HepG2 (cell line): ENCODE results near the gene SENP6. TPM values are rescaled to one million over a fixed set of nuclear protein-coding genes. Genes with fewer than 3 reads are reported as not detected.
A peak's percentile ranks its signal among the peaks of the same experiment; 100 is the strongest.

ENCODE experiments used
- GABPA ChIP-seq, 2 experiments: IDR thresholded peaks; 2 replicates each; pipeline ENCODE4 v1.6.1; 2011 to 2016; ENCODE audit warnings: low read depth in 2 of 2, low read length in 1 of 2, missing biosample characterization in 1 of 2, missing genetic modification characterization in 1 of 2
- HNF1A ChIP-seq, 2 experiments: sonication (generic) in 1 of 2; formaldehyde crosslinking in 1 of 2; IDR thresholded peaks; 2 replicates each; pipeline versions ENCODE4 v1.4.0 to v1.6.1; 2016 to 2020; ENCODE audit warnings: borderline replicate concordance in 1 of 2, low read depth in 1 of 2, mild to moderate bottlenecking in 1 of 2, missing genetic modification reagents in 1 of 2
- MAZ ChIP-seq, 2 experiments: sonication (generic) in 1 of 2; formaldehyde crosslinking in 1 of 2; IDR thresholded peaks; 2 replicates each; pipeline versions ENCODE4 v1.5.0 to v1.6.1; 2012 to 2020; ENCODE audit warnings: low read depth in 2 of 2, mild to moderate bottlenecking in 2 of 2, borderline replicate concordance in 1 of 2, improper control_type of control experiment in 1 of 2, low read length in 1 of 2, missing genetic modification reagents in 1 of 2, moderate library complexity in 1 of 2
- SRF ChIP-seq: IDR thresholded peaks from 2 replicates; pipeline ENCODE4 v1.6.1; 2011; ENCODE audit warnings: mild to moderate bottlenecking, low read depth, low read length, moderate library complexity
- ZKSCAN5 ChIP-seq: sonication (generic); formaldehyde crosslinking; IDR thresholded peaks from 2 replicates; pipeline ENCODE4 v1.5.1; 2020; ENCODE audit warnings: mild to moderate bottlenecking, missing genetic modification reagents
- ZNF552 ChIP-seq: sonication (generic); formaldehyde crosslinking; IDR thresholded peaks from 2 replicates; pipeline ENCODE4 v1.9.0; 2022; ENCODE audit warnings: missing genetic modification reagents, mild to moderate bottlenecking, borderline replicate concordance
- ZNF724P ChIP-seq: sonication (generic); formaldehyde crosslinking; IDR thresholded peaks from 2 replicates; pipeline ENCODE4 v1.8.0; 2022; ENCODE audit warnings: missing genetic modification reagents, borderline replicate concordance
- ZNF747 ChIP-seq: sonication (generic); formaldehyde crosslinking; IDR thresholded peaks from 2 replicates; pipeline ENCODE4 v1.8.1; 2023; ENCODE audit warnings: missing genetic modification reagents, mild to moderate bottlenecking, borderline replicate concordance
- polyA plus RNA-seq, 8 experiments: library from polyadenylated mRNA; depleted of rRNA in 3 of 8; stranded (reverse) in 7 of 8; unstranded in 1 of 8; fragments of >200 nt; fragmentation: Illumina TruSeq in 4 of 8; extraction: Trizol in 4 of 8; gene quantifications; 2 replicates each; pipeline versions ENCODE4 v1.2.1 to v1.2.3, GENCODE V29; 2011 to 2016; ENCODE audit warnings: low read depth in 4 of 8, missing spikeins in 1 of 8, mixed read lengths in 1 of 8; ENCODE audit not compliant: insufficient read depth in 1 of 8
- total RNA-seq, 5 experiments: library from RNA; depleted of rRNA; stranded (reverse); fragments of >200 nt; fragmentation: Illumina TruSeq; extraction: Trizol; gene quantifications; 2 replicates each; pipeline ENCODE4 v1.2.3, GENCODE V29; 2016; ENCODE audit warnings: low read depth in 1 of 5
- TF ChIP-seq, protein P1 (sequence below), 2 experiments: fragments of 450-650 bp in 1 of 2; sonication (generic) in 1 of 2; formaldehyde crosslinking in 1 of 2; IDR thresholded peaks; 2 replicates each; pipeline versions ENCODE4 v1.6.1 to v1.8.0; 2016 to 2022; ENCODE audit warnings: antibody characterized with exemption in 1 of 2, mild to moderate bottlenecking in 1 of 2, missing genetic modification reagents in 1 of 2

SENP6 gene
- total and polyA plus RNA-seq, 2 of the 13 experiments (the other 11 are each of a cell fraction or from before 2014, with no cell fraction given): 21.9 to 50.1 TPM

GRCh38 chr6:75748743-75749538 lies 147.3 kb downstream of the SENP6 start, which contains the start of gene MYO6 (continued):
- TF ChIP-seq, protein P1, sequence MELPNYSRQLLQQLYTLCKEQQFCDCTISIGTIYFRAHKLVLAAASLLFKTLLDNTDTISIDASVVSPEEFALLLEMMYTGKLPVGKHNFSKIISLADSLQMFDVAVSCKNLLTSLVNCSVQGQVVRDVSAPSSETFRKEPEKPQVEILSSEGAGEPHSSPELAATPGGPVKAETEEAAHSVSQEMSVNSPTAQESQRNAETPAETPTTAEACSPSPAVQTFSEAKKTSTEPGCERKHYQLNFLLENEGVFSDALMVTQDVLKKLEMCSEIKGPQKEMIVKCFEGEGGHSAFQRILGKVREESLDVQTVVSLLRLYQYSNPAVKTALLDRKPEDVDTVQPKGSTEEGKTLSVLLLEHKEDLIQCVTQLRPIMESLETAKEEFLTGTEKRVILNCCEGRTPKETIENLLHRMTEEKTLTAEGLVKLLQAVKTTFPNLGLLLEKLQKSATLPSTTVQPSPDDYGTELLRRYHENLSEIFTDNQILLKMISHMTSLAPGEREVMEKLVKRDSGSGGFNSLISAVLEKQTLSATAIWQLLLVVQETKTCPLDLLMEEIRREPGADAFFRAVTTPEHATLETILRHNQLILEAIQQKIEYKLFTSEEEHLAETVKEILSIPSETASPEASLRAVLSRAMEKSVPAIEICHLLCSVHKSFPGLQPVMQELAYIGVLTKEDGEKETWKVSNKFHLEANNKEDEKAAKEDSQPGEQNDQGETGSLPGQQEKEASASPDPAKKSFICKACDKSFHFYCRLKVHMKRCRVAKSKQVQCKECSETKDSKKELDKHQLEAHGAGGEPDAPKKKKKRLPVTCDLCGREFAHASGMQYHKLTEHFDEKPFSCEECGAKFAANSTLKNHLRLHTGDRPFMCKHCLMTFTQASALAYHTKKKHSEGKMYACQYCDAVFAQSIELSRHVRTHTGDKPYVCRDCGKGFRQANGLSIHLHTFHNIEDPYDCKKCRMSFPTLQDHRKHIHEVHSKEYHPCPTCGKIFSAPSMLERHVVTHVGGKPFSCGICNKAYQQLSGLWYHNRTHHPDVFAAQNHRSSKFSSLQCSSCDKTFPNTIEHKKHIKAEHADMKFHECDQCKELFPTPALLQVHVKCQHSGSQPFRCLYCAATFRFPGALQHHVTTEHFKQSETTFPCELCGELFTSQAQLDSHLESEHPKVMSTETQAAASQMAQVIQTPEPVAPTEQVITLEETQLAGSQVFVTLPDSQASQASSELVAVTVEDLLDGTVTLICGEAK (IDR thresholded peaks at IDR 0.05): no peak
- TF ChIP-seq, protein P1 (CRISPR knock-in tag; IDR thresholded peaks at IDR 0.05): no peak; the same call in 1 of the 2 replicates
- TF ChIP-seq MAZ (IDR thresholded peaks at IDR 0.05; ENCODE audit: borderline replicate concordance, low read depth, low read length) (no peak; the same call in 1 of the 2 replicates), MAZ (CRISPR knock-in tag; IDR thresholded peaks at IDR 0.05; ENCODE audit: low read depth) (no peak), SRF (no peak), ZNF552 (no peak), GABPA (IDR thresholded peaks at IDR 0.05; ENCODE audit: low read depth, low read length) (no peak), GABPA (CRISPR knock-in tag; IDR thresholded peaks at IDR 0.05; ENCODE audit: low read depth) (no peak), ZNF724P (CRISPR knock-in tag) (peak; percentile 15; the same call in 1 of the 2 replicates), ZKSCAN5 (CRISPR knock-in tag) (no peak), ZNF747 (CRISPR knock-in tag) (0 out of 2 replicates have a peak, but pooled peaks have one; percentile 35), HNF1A (IDR thresholded peaks at IDR 0.05; ENCODE audit: low read depth) (no peak), HNF1A (CRISPR knock-in tag; IDR thresholded peaks at IDR 0.05; ENCODE audit: borderline replicate concordance) (no peak)
